K562 (cell line): ENCODE measurements around the gene TMEM132C. TPM values are rescaled to one million over a fixed set of nuclear protein-coding genes. Genes with fewer than 3 reads are reported as not detected.

Experiments used
- ATAC-seq: fragments of 200-7000 bp; cut with Tn5 transposase; 3 replicates; pipeline ENCODE4 v1.9.1; 2020; ENCODE audit warnings: moderate library complexity
- BruUV-seq: library from RNA; stranded (reverse); fragments of 400-500 nt; replicated peaks from 2 replicates; lab custom pipeline; 2021; lab: Mats Ljungman, UMichigan
- CTCF ChIA-PET: fragments of 300-600 bp; formaldehyde crosslinking; extraction: SDS; loops from one replicate; lab custom pipeline; 2021; ENCODE audit warnings: low intra/inter-chr PET ratio; lab: Yijun Ruan, JAX
- POLR2A ChIA-PET: fragments of 300-600, 350-650 bp; sonication (Branson Sonifier 250); formaldehyde crosslinking; extraction: SDS; loops from one replicate; lab custom pipeline; 2021; ENCODE audit warnings: antibody characterized with exemption, inconsistent platforms; lab: Yijun Ruan, JAX
- DNase-seq, 4 experiments: peaks; one replicate each; pipeline versions ENCODE4 v3.0.0 to v3.0.0-alpha.2; 2011 to 2018; ENCODE audit warnings: low spot score in 3 of 4, mixed read lengths in 3 of 4; ENCODE audit errors: extremely low read depth in 1 of 4
- FAIRE-seq: peaks from 2 replicates; lab custom pipeline; 2011; peaks lifted over from hg19 to GRCh38; lab: Jason Lieb, UNC
- H2AFZ ChIP-seq: 2 replicates; pipeline ENCODE4 v1.6.0; 2011; ENCODE audit warnings: low read depth, low read length, control low read depth, inconsistent platforms
- H3K27ac ChIP-seq: fragments of 200-600 bp; 3 replicates; pipeline ENCODE4 v1.8.0; 2011; ENCODE audit warnings: low read depth, mild to moderate bottlenecking, control low read depth, inconsistent platforms, low read length, moderate library complexity, mixed read lengths; ENCODE audit errors: extremely low read depth
- H3K27me3 ChIP-seq, 2 experiments: fragments of 300-600 bp in 1 of 2; 2 replicates in 1 of 2; 3 replicates in 1 of 2; pipeline versions ENCODE4 v1.6.0 to v1.8.0; 2011; ENCODE audit warnings: inconsistent platforms in 2 of 2, low read length in 2 of 2, mild to moderate bottlenecking in 1 of 2, mixed read lengths in 1 of 2, moderate library complexity in 1 of 2; ENCODE audit not compliant: control insufficient read depth in 2 of 2, insufficient read depth in 2 of 2
- H3K36me3 ChIP-seq: fragments of 300-600 bp; 3 replicates; pipeline ENCODE4 v1.8.0; 2011; ENCODE audit warnings: mild to moderate bottlenecking, low read length, inconsistent platforms; ENCODE audit not compliant: control insufficient read depth, insufficient read depth
- H3K4me1 ChIP-seq, 2 experiments: fragments of 200-600 bp in 1 of 2; replicated peaks in 1 of 2; 2 replicates in 1 of 2; 3 replicates in 1 of 2; pipeline versions ENCODE4 v1.5.1 to v1.8.0; 2011; ENCODE audit warnings: inconsistent platforms in 2 of 2, low read length in 2 of 2, mild to moderate bottlenecking in 1 of 2, mixed read lengths in 1 of 2, moderate library complexity in 1 of 2; ENCODE audit not compliant: control insufficient read depth in 2 of 2, insufficient read depth in 2 of 2
- H3K4me2 ChIP-seq: 2 replicates; pipeline ENCODE4 v1.6.1; 2011; ENCODE audit warnings: low read length, control low read depth, inconsistent platforms, mixed read lengths; ENCODE audit not compliant: insufficient read depth
- H3K4me3 ChIP-seq: fragments of 200-600 bp; sonication (generic), shearing (Covaris generic); 2 replicates; pipeline ENCODE4 v1.5.1; 2016; ENCODE audit warnings: control low read depth, inconsistent platforms
- H3K79me2 ChIP-seq: fragments of 200-600 bp; 3 replicates; pipeline ENCODE4 v1.8.0; 2011; ENCODE audit warnings: low read length, inconsistent platforms; ENCODE audit not compliant: control insufficient read depth, insufficient read depth
- H3K9ac ChIP-seq, 2 experiments: 2 replicates each; pipeline versions ENCODE4 v1.6.0 to v1.6.1; 2011; ENCODE audit warnings: low read depth in 2 of 2, low read length in 2 of 2, control low read depth in 1 of 2, inconsistent platforms in 1 of 2, mild to moderate bottlenecking in 1 of 2, mixed read lengths in 1 of 2; ENCODE audit not compliant: insufficient read depth in 1 of 2
- H3K9me1 ChIP-seq: one replicate; pipeline ENCODE4 v1.6.0; 2011; ENCODE audit warnings: inconsistent platforms, mild to moderate bottlenecking, low read length, moderate library complexity; ENCODE audit not compliant: control insufficient read depth, insufficient read depth
- H3K9me3 ChIP-seq: replicated peaks from 2 replicates; pipeline ENCODE4 v1.5.1; 2011; ENCODE audit warnings: low read depth, low read length, inconsistent platforms; ENCODE audit not compliant: control insufficient read depth, insufficient read depth
- H4K20me1 ChIP-seq: replicated peaks from 2 replicates; pipeline ENCODE4 v1.6.1; 2011; ENCODE audit warnings: low read length, inconsistent platforms, mixed read lengths; ENCODE audit not compliant: control insufficient read depth, insufficient read depth
- CBX1 ChIP-seq: sonication (generic); IDR thresholded peaks from 2 replicates; pipeline ENCODE4 v1.6.1; 2016; ENCODE audit warnings: antibody characterized with exemption, low read depth, mild to moderate bottlenecking
- FUS ChIP-seq: fragments of 200-400 bp; formaldehyde crosslinking; optimal IDR thresholded peaks from 2 replicates; pipeline ENCODE3; 2017; ENCODE audit warnings: low read depth, low read length
- HEY1 ChIP-seq: fragments of 250-450 bp; sonication (Bioruptor Pico); IDR thresholded peaks from 2 replicates; pipeline ENCODE4 v1.5.0; 2020; ENCODE audit warnings: mild to moderate bottlenecking, moderate library complexity, borderline replicate concordance
- HNRNPUL1 ChIP-seq: fragments of 200-400 bp; formaldehyde crosslinking; IDR thresholded peaks from 2 replicates; pipeline ENCODE4 v1.6.1; 2017; ENCODE audit warnings: low read length
- MEIS2 ChIP-seq: fragments of 450-650 bp; IDR thresholded peaks from 2 replicates; pipeline ENCODE4 v1.6.1; 2014; ENCODE audit warnings: mild to moderate bottlenecking; ENCODE audit not compliant: partially characterized antibody
- MTA2 ChIP-seq: fragments of 450-650 bp; IDR thresholded peaks from 2 replicates; pipeline ENCODE4 v1.6.1; 2016; ENCODE audit warnings: low read depth
- NFIC ChIP-seq: fragments of 450-650 bp; IDR thresholded peaks from 2 replicates; pipeline ENCODE4 v1.6.1; 2017; ENCODE audit warnings: mild to moderate bottlenecking, inconsistent platforms
- SMAD3 ChIP-seq: fragments of 450-650 bp; formaldehyde crosslinking; conservative IDR thresholded peaks from 2 replicates; pipeline ENCODE4 v1.4.0; 2020; ENCODE audit warnings: mild to moderate bottlenecking
- TCF15 ChIP-seq: fragments of 250-450 bp; sonication (Bioruptor Pico); IDR thresholded peaks from 2 replicates; pipeline ENCODE4 v1.8.0; 2022; ENCODE audit warnings: moderate library complexity, mild to moderate bottlenecking, inconsistent platforms
- TEAD4 ChIP-seq, 2 experiments: sonication (generic) in 1 of 2; formaldehyde crosslinking in 1 of 2; IDR thresholded peaks; 2 replicates each; pipeline versions ENCODE4 v1.6.1 to v1.8.0; 2012 to 2022; ENCODE audit warnings: borderline replicate concordance in 1 of 2, inconsistent platforms in 1 of 2, low read length in 1 of 2, mild to moderate bottlenecking in 1 of 2, missing genetic modification reagents in 1 of 2
- UBTF ChIP-seq, 2 experiments: IDR thresholded peaks; 2 replicates each; pipeline ENCODE4 v1.6.1; 2012; ENCODE audit warnings: improper control_type of control experiment in 2 of 2, low read depth in 2 of 2, low read length in 2 of 2, borderline replicate concordance in 1 of 2
- ZNF609 ChIP-seq: sonication (generic); formaldehyde crosslinking; IDR thresholded peaks from 2 replicates; pipeline ENCODE4 v1.8.1; 2023; ENCODE audit warnings: missing genetic modification reagents, mild to moderate bottlenecking, borderline replicate concordance
- ZZZ3 ChIP-seq: fragments of 450-650 bp; IDR thresholded peaks from 2 replicates; pipeline ENCODE4 v1.6.1; 2016; ENCODE audit warnings: antibody characterized with exemption, mild to moderate bottlenecking, moderate library complexity
- WGBS: fragments of 100-300 bp; shearing (Covaris generic); methylation state at CpG from one replicate; pipeline ENCODE4 v1.1.6; 2016; ENCODE audit warnings: low coverage, mixed read lengths; ENCODE audit not compliant: insufficient coverage; ENCODE audit errors: missing lambda C conversion rate; 5-methylcytosine and 5-hydroxymethylcytosine counted together
- in situ Hi-C: fragments of 300-500 bp; cut with MboI; formaldehyde crosslinking; loops from 4 replicates; pipeline ENCODE4 v1.15.0; 2018; ENCODE audit warnings: inconsistent platforms, mixed read lengths
- intact Hi-C: fragments of 100-400 bp; cut with micrococcal nuclease; formaldehyde crosslinking; loops from 2 replicates; pipeline ENCODE4 v1.14.2; 2022
- polyA plus RNA-seq, 8 experiments: library from polyadenylated mRNA; depleted of rRNA in 4 of 8; stranded (reverse) in 5 of 8; unstranded in 3 of 8; fragments of >200 nt; fragmentation: Nextera tagmentation in 2 of 8; fragmentation: Illumina TruSeq in 1 of 8; extraction: Ambion mirVana in 2 of 8; extraction: Trizol in 1 of 8; gene quantifications; 2 replicates each; pipeline versions ENCODE4 v1.2.1 to v1.2.3, GENCODE V29; 2011 to 2014; ENCODE audit warnings: inconsistent platforms in 1 of 8, missing spikeins in 1 of 8
- total RNA-seq, 7 experiments: library from RNA; depleted of rRNA in 6 of 7; stranded (reverse); fragments of >200 nt in 6 of 7; fragmentation: Illumina TruSeq in 2 of 7; extraction: Trizol in 2 of 7; gene quantifications; 2 replicates each; pipeline versions ENCODE4 v1.2.1 to v1.2.3, GENCODE V29; 2011 to 2021; ENCODE audit warnings: low replicate concordance in 1 of 7

The TMEM132C gene
- total and polyA plus RNA-seq, 9 of the 15 experiments (the other 6 are each of a cell fraction or from before 2014, with no cell fraction given): not detected

DNA sequence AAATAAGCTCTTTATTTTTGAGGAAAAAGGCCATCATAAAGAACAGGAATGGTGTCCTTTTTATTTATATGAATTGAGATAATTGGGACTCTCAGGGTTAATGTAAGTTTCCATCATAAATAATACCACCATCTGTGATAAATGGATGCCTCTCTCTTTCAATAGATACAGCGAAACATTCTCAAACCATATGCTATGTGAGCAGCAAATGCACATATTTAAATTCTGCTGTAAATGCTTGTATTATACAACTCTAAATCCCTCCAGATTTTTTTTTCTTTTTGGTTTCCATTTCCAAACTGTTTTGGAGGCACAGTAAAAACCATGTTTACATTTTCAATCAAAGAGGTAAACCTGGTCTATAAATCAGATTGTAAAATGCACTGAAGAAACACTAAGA lies 132.3 kb downstream of the TMEM132C start:
- WGBS: 0% methylated on average over 1 of the region's 1 CpG
- H3K36me3 ChIP-seq: no peaks in the 10 kb centered on the region
- no peaks in the 10 kb centered on the region for H4K20me1 ChIP-seq
- peaks cover 0 to 5% of the 10 kb centered on the region in 2 experiments; a peak in 1 of 5 replicates for H3K27me3 ChIP-seq
- no peaks in the 10 kb centered on the region for H3K4me1 ChIP-seq
- ATAC-seq (no peak), DNase-seq (no peak), FAIRE-seq (no peak)
- H3K27ac ChIP-seq: no peak overlapping the region
- no TSS peak for BruUV-seq
- ChIA-PET POLR2A (no interaction called here), CTCF (no interaction called here)
- H3K79me2 ChIP-seq: no peaks in the 10 kb centered on the region
- H3K4me2 ChIP-seq: no peak overlapping the region
- H3K9me3 ChIP-seq: no peaks in the 10 kb centered on the region
- intact Hi-C loops (no loop called here), in situ Hi-C loops (no loop called here)
- no peak overlapping the region for H3K4me3 ChIP-seq
- H3K9ac ChIP-seq: no peak overlapping the region
- H2AFZ ChIP-seq: no peak overlapping the region
- H3K9me1 ChIP-seq: no peaks in the 10 kb centered on the region
- TF ChIP-seq HEY1 (CRISPR knock-in tag) (no peak), TCF15 (CRISPR knock-in tag) (no peak), FUS (no peak), MTA2 (no peak), NFIC (no peak), MEIS2 (no peak), HNRNPUL1 (no peak), CBX1 (no peak), ZZZ3 (no peak), SMAD3 (no peak), ZNF609 (CRISPR knock-in tag) (no peak), TEAD4 (IDR thresholded peaks at IDR 0.05; ENCODE audit: low read length) (no peak), TEAD4 (CRISPR knock-in tag; IDR thresholded peaks at IDR 0.05; ENCODE audit: borderline replicate concordance) (no peak), UBTF (IDR thresholded peaks at IDR 0.05; ENCODE audit: borderline replicate concordance in 1 of 2, low read depth in 2 of 2, low read length in 2 of 2) (no peak)
